HG02610 (cell line): Measurements from ENCODE around the gene SLC1A1.

Source experiments
- ATAC-seq: cut with Tn5 transposase; IDR thresholded peaks from one replicate; pipeline ENCODE4 v1.9.1; 2021; ENCODE audit warnings: mild to moderate bottlenecking, moderate library complexity; ENCODE audit not compliant: unreplicated experiment

SLC1A1 gene

GRCh38 chr9:4489919-4490704 lies at the start of gene SLC1A1:
TSS of gene SLC1A1 (plus strand) at chr9:4490468. CDS start at chr9:4490680, 212 bp downstream.
- ATAC-seq = peak; percentile 56

- ATAC-seq = no peak
Observed at GRCh38 chr9:4442806-4443205, 47.5 kb upstream of the SLC1A1 start.

GRCh38 chr9:4443439-4443838 lies 46.8 kb upstream of the SLC1A1 start:
- ATAC-seq = no peak

GRCh38 chr9:4461437-4461836 lies 28.8 kb upstream of the SLC1A1 start:
- no peak for ATAC-seq

GRCh38 chr9:4463824-4464223 lies 26.4 kb upstream of the SLC1A1 start:
- no peak for ATAC-seq

- ATAC-seq = peak; percentile 99
Observed at GRCh38 chr9:4464911-4465513, 25.3 kb upstream of the SLC1A1 start.

- ATAC-seq = no peak
Observed at GRCh38 chr9:4465910-4466309, 24.4 kb upstream of the SLC1A1 start.

GRCh38 chr9:4475301-4475700 lies 15.0 kb upstream of the SLC1A1 start:
- ATAC-seq = no peak

- ATAC-seq = peak; percentile 56
Observed at GRCh38 chr9:4486176-4486575, 4.1 kb upstream of the SLC1A1 start.

GRCh38 chr9:4489562-4489918 lies 728 bp upstream of the SLC1A1 start:
- ATAC-seq = no peak

- peak; percentile 15 for ATAC-seq
Observed at GRCh38 chr9:4490705-4491625, 697 bp downstream of the SLC1A1 start.

GRCh38 chr9:4491626-4491975 lies 1.3 kb downstream of the SLC1A1 start:
- ATAC-seq = no peak

- no peak for ATAC-seq
Observed at GRCh38 chr9:4494332-4494731, 4.1 kb downstream of the SLC1A1 start.

- no peak for ATAC-seq
Observed at GRCh38 chr9:4494806-4495205, 4.5 kb downstream of the SLC1A1 start.

- no peak for ATAC-seq
Observed at GRCh38 chr9:4495537-4495936, 5.3 kb downstream of the SLC1A1 start.

GRCh38 chr9:4496497-4496896 lies 6.2 kb downstream of the SLC1A1 start:
- no peak for ATAC-seq

- no peak for ATAC-seq
Observed at GRCh38 chr9:4497395-4497794, 7.1 kb downstream of the SLC1A1 start.

- no peak for ATAC-seq
Observed at GRCh38 chr9:4497855-4498254, 7.6 kb downstream of the SLC1A1 start.

GRCh38 chr9:4499917-4500316 lies 9.6 kb downstream of the SLC1A1 start:
- no peak for ATAC-seq

- ATAC-seq = no peak
Observed at GRCh38 chr9:4501147-4501507, 10.9 kb downstream of the SLC1A1 start.

- no peak for ATAC-seq
Observed at GRCh38 chr9:4502444-4502843, 12.2 kb downstream of the SLC1A1 start.

GRCh38 chr9:4503103-4503502 lies 12.8 kb downstream of the SLC1A1 start:
- no peak for ATAC-seq
